Measurements from ENCODE around the gene B4GALT6.

- TF ChIP-seq CTCF (conservative IDR thresholded peaks at IDR 0.05; ENCODE audit: low read depth, low read length) (peak; percentile 23; the same call in 1 of the 2 replicates), EZH2 (IDR thresholded peaks at IDR 0.05; ENCODE audit: low read length, unreplicated experiment) (no peak)
Observed at GRCh38 chr18:31686986-31687928, 2.9 kb upstream of the B4GALT6 start.

Measured in PC-3 (cell line).